Superior temporal gyrus (tissue), 1 donor: ENCODE results near the gene RAB27A.
"Not testable (repeated sequence)": the region's sequence is repeated elsewhere in the genome, so short reads cannot be mapped to it uniquely, and the experiment has no call there.

ENCODE experiments used
- DNase-seq: peaks from one replicate; pipeline ENCODE4 v3.0.0-alpha.2; 2016; ENCODE audit errors: extremely low spot score

Gene RAB27A

GRCh38 chr15:55250392-55250791 lies 39.2 kb downstream of the RAB27A start:
- DNase-seq: no peak

GRCh38 chr15:55249885-55250284 lies 39.7 kb downstream of the RAB27A start:
- not testable (repeated sequence) for DNase-seq

GRCh38 chr15:55248895-55249294 lies 40.7 kb downstream of the RAB27A start:
- DNase-seq: no peak

- DNase-seq: no peak
Observed at GRCh38 chr15:55247766-55248427, 41.7 kb downstream of the RAB27A start.

- DNase-seq: no peak
Observed at GRCh38 chr15:55247311-55247710, 42.3 kb downstream of the RAB27A start.

GRCh38 chr15:55246567-55246966 lies 43.0 kb downstream of the RAB27A start:
- no peak for DNase-seq

GRCh38 chr15:55245059-55245458 lies 44.6 kb downstream of the RAB27A start:
- DNase-seq: no peak

- no peak for DNase-seq
Observed at GRCh38 chr15:55241891-55242290, 47.7 kb downstream of the RAB27A start.

GRCh38 chr15:55241186-55241585 lies 48.4 kb downstream of the RAB27A start:
- DNase-seq: no peak

GRCh38 chr15:55240125-55240760 lies 49.4 kb downstream of the RAB27A start:
- DNase-seq: no peak

- DNase-seq: no peak
Observed at GRCh38 chr15:55239440-55240124, 50.0 kb downstream of the RAB27A start.

- no peak for DNase-seq
Observed at GRCh38 chr15:55238877-55239276, 50.7 kb downstream of the RAB27A start.

GRCh38 chr15:55237219-55238130 lies 52.1 kb downstream of the RAB27A start:
- no peak for DNase-seq

GRCh38 chr15:55235546-55236036 lies 54.0 kb downstream of the RAB27A start:
- DNase-seq: no peak

GRCh38 chr15:55234800-55235104 lies 54.9 kb downstream of the RAB27A start:
- DNase-seq: no peak

GRCh38 chr15:55234104-55234799 lies 55.4 kb downstream of the RAB27A start:
- no peak for DNase-seq

GRCh38 chr15:55231455-55231854 lies 58.2 kb downstream of the RAB27A start:
- DNase-seq: no peak

- no peak for DNase-seq
Observed at GRCh38 chr15:55230953-55231352, 58.7 kb downstream of the RAB27A start.

- no peak for DNase-seq
Observed at GRCh38 chr15:55230051-55230670, 59.5 kb downstream of the RAB27A start.

GRCh38 chr15:55226127-55226526 lies 63.5 kb downstream of the RAB27A start:
- DNase-seq: no peak

- DNase-seq: no peak
Observed at GRCh38 chr15:55224892-55225291, 64.7 kb downstream of the RAB27A start.
